ENCODE data around the gene ZBTB7C.
A peak's percentile ranks its signal among the peaks of the same experiment; 100 is the strongest.

The ZBTB7C gene

DNA sequence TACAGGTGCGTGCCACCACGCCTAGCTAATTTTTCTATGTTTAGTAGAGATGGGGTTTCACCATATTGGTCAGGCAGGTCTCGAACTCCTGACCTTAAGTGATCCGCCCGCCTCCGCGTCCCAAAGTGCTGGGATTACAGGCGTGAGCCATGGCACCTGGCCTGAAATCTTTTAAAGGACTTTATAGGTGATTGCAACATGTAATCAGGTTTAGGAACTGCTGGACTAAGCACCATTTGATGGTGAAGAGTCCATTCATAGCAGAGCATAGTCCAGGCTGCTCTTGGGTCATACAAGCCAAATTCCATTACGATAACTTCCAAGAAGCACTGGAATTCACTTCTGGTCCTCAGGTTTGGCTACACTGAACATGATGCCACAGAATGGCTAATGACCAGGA, 278.1 kb downstream of the ZBTB7C start:
- no peak for DNase-seq (ENCODE audit: extremely low read depth in 1 of 2, low read depth in 1 of 2)

DNA sequence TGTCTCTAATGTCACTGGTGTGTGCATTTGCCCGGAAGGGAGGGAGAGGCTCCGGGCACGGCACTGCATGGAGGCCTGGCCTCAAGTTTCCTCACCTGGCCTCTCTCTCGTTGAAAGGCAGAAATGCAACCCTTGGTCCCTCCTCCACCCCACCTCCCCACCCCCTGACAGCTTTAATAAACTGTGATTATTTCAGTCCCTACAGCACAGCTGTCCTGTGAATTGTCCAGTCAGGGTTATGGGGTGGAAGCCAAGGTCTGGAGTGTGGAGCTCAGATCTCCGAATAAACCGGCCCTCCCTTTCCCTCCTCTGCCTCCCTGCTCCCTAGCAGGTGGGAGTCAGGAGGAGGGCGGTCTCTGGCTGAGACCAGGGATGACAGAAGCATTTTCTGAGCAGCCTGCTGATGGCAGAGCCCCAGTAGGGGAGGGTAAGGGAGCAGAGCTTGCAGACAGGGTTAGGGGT, 279.5 kb downstream of the ZBTB7C start:
- no peak for DNase-seq (ENCODE audit: extremely low read depth in 1 of 2, low read depth in 1 of 2)

GRCh38 chr18:48127606-48128005, 281.6 kb downstream of the ZBTB7C start:
- no peak for DNase-seq (ENCODE audit: extremely low read depth in 1 of 2, low read depth in 1 of 2)

GRCh38 chr18:48126240-48126639, 282.9 kb downstream of the ZBTB7C start:
- DNase-seq (ENCODE audit: extremely low read depth in 1 of 2, low read depth in 1 of 2), result no peak

DNA sequence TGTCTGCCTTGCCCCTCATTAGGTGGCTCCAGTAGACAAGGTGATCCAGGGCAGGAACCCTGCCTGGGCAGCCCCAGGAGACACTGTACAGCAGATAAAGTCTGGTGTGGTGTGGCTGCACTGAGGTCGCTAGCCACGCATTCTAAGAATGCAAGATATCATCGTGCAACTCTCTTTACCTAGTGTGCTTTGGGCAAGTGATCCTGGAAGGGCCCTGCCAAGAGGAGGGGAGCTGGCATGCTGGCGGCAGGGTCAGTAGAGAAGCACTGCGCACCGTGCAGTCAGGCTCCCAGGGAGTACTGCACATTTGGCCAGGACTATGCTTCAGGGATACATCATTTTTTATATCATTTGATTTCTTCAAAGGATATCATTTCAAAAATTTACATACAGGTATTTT, 283.5 kb downstream of the ZBTB7C start:
- no peak for DNase-seq (ENCODE audit: extremely low read depth in 1 of 2, low read depth in 1 of 2)

- peak in 1 of 2 donors; percentile 48 for DNase-seq (ENCODE audit: extremely low read depth in 1 of 2, low read depth in 1 of 2)
Measured at GRCh38 chr18:48124857-48125626, 284.1 kb downstream of the ZBTB7C start.

DNA sequence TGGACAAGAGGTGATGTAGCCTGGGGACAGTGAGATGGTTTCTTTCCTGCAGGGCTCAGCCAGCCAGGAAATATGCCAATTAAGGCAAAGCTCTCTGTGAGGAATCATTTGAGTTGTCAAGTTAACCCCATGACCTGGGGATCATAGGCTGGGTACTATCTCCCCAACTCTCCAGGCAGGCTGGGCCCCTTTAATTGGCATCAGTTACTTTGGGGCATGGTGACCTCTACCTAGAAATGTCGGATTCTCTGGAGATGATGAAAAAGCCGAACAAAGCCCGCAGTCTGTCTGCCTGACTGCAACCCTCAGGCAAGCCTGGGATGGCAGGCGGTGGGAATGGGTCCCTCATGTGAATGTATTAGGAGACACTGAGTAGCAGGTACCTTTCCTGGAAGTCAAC, 285.2 kb downstream of the ZBTB7C start:
- DNase-seq (ENCODE audit: extremely low read depth in 1 of 2, low read depth in 1 of 2), result no peak

DNA sequence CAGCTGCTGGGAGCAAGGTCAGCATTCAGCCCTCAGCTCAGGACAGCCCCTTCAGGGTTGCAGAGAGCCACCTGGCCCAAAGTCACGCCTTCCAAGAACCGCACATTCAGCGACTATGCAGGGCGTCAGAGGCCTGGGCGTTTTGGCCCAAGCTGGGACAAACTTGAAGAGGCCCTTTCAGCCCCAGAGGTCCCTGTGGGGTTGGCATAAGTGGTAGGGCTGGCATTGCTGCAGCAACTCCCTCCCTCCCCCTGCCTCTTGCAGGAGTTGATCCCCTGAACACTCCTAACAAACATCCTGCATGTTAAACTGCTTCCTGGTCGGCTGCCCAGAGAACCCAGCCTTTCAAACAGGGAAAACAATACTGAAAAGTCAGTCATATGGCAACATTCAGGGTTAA, 285.9 kb downstream of the ZBTB7C start:
- DNase-seq (ENCODE audit: extremely low read depth in 1 of 2, low read depth in 1 of 2), result no peak

DNA sequence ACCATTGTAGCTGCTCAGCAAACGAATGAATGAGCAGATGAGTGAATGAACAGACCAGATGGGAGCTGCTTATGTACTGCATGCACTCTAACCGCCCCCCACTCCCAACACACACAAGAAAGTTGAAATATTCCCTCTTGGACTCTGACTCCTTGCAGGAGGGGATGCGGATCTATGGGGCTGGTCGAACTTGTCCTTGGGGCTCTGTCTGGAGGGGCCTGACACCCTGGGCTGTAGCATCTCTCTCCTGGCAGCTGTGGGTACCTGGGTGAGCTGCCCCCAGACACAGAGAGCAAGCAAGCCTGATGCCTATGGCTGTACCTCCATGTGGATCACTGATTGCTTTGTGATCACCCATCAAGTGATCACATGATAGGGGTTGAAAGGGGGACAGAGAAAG, 286.4 kb downstream of the ZBTB7C start:
- DNase-seq (ENCODE audit: extremely low read depth in 1 of 2, low read depth in 1 of 2), result no peak

GRCh38 chr18:48122376-48122775, 286.8 kb downstream of the ZBTB7C start:
- no peak for DNase-seq (ENCODE audit: extremely low read depth in 1 of 2, low read depth in 1 of 2)

GRCh38 chr18:48121752-48122151, 287.4 kb downstream of the ZBTB7C start:
- DNase-seq (ENCODE audit: extremely low read depth in 1 of 2, low read depth in 1 of 2), result no peak

GRCh38 chr18:48119204-48119603, 290.0 kb downstream of the ZBTB7C start:
- no peak for DNase-seq (ENCODE audit: extremely low read depth in 1 of 2, low read depth in 1 of 2)

DNA sequence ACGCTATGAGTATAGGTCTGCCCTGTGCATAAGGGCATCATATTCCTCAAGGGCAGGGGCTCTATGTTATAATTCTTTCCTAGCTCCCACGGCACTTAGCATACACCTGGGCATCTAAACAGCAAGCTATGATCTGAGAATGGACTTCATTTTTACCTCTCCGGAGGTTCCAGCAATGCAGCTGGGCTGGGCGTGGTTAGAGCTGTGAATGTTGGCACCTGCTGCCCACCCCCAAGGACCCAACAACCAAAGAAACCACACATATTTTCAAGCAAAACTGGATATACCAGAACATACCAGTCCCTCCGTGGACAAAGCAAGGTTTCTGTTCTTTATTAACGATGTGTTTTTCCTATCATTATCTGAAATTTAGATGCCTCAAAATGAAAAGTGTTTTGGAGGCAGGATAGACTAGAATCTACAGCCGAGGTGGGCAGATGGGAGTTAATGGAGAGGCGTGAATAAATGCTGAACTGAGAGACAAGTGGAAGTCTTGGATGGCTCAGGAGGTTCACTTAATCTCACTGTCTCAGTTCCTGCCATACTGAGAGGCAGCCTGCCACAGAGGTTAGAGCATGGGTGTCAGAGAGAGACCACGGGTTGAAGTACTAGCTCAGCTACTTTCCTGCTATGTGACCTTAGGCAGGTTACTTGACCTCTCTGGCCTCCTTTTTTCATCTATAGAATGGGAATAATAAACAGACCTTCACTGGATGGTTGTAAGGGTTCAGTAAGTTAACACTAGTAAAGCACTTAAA, 292.1 kb downstream of the ZBTB7C start:
- no peak for DNase-seq (ENCODE audit: extremely low read depth in 1 of 2, low read depth in 1 of 2)

DNA sequence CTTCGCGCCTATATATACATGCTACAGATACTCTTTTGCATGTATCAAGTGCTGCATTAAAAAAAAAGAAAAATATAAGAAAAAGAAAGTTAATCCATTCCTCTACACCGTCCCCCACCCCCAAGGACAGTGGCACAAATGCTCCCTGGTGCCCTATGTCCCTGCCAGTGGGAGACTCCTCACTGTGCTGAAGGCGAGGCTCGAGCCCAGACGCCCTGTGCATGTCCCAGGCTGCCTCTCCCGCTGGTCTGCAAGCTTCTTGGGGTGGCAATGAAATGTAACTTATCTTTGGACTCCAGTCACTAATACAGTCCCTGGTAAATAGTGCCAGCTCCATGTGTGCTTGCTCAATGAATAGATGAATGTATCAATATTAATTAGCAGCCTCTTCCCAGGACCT, 293.2 kb downstream of the ZBTB7C start:
- no peak for DNase-seq (ENCODE audit: extremely low read depth in 1 of 2, low read depth in 1 of 2)

DNA sequence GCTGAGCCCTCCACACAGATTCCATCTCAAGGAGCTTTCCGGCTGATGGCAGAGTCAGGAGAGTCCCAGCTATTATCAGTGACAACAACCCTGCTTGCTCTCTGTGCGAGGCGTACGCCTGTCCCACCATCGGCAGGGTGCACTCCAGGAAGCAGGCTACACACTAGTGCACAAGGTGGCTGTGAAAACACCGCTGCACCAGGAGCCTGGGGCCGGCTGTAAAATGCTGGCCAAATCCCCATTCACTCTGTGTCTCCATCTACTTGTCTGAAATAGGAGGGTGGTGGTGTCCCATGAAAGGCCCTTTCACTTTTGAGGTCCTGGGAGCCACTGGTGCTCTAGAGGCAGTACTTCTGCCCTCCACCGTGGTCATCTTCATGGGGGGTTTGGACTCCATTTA, 295.5 kb downstream of the ZBTB7C start:
- no peak for DNase-seq (ENCODE audit: extremely low read depth in 1 of 2, low read depth in 1 of 2)

DNA sequence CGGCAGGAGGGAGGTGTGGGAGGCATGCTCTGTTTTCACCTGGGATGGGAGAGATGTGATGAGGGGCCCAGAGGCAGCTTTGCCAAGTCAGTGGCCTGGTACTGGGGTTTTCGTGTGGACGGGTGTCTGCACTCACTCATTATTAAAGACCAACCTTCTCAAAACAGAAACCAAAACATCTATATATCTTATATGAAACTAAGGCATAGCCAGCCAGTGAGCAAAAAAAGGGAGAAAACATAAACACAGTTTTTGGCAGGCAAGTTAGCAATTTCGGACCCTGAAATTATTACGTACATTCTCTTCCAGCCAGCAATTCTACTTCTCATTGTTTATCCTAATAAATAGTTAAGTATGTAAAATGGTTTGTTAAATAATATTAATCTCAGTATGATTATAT, 297.6 kb downstream of the ZBTB7C start:
- no peak for DNase-seq (ENCODE audit: extremely low read depth in 1 of 2, low read depth in 1 of 2)

DNA sequence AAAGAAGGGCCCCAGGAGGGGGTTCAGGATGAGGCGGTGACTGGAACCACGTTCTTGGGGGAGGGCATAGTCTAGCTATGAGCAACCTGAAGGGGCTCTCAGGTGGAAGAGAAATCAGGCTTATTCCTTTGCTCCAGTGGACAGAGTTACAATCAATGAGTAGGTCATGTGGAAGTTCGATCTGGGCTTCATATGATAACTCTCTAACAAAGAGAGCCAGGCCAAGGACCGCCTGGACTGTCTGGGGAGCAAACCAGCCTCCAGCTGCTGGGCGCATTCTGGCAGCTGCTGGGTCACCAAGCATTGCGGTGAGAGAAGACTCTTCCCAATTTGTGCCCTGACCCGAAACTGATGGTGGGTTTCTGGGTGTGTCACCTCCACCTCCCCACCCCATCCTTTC, 298.4 kb downstream of the ZBTB7C start:
- no peak for DNase-seq (ENCODE audit: extremely low read depth in 1 of 2, low read depth in 1 of 2)

DNA sequence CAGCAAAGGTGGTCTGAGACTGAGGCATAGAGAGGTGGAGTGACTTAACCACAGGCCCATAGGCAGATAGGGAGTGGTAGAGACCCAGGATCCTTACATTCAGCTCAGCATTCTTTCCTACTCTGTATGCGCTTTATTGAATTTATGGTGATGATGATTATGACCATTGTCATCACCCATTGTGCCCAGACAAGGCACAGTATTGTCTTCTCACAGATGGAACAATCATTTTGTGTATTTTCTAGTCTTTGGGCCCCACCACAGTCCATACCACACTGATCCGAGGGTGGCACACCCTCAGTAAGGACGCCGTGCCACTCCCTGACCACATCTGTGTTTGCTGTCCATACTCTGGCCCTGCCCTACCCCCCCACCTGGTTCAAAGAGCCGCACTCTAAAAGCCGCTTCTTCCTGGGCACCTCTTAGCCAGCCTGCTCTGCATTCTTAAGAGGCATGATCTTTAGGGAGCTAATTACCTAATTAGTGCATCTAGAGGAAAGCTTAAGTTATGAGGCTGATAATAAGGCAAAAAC, 299.2 kb downstream of the ZBTB7C start:
- no peak for DNase-seq (ENCODE audit: extremely low read depth in 1 of 2, low read depth in 1 of 2)

- no peak for DNase-seq (ENCODE audit: extremely low read depth in 1 of 2, low read depth in 1 of 2)
Measured at GRCh38 chr18:48108136-48108535, 301.0 kb downstream of the ZBTB7C start.

- no peak for DNase-seq (ENCODE audit: extremely low read depth in 1 of 2, low read depth in 1 of 2)
Measured at GRCh38 chr18:48106976-48107781, 302.0 kb downstream of the ZBTB7C start.

- DNase-seq (ENCODE audit: extremely low read depth in 1 of 2, low read depth in 1 of 2), result no peak
Measured at GRCh38 chr18:48106498-48106897, 302.7 kb downstream of the ZBTB7C start.

Data from stimulated activated CD8-positive, alpha-beta memory T cell treated with anti-CD3 and anti-CD28 coated beads, Interleukin-7, amount 100 ng/mL, for 48 hours (primary cell).